LHCN-M2 (cell line): Measurements from ENCODE around the gene ADARB2. TPM values are rescaled to one million over a fixed set of nuclear protein-coding genes. Genes with fewer than 3 reads are reported as not detected.

Source experiments
- DNase-seq: peaks from one replicate; pipeline ENCODE4 v3.0.0-alpha.2; 2012; ENCODE audit warnings: low read depth
- total RNA-seq: library from RNA; depleted of rRNA; stranded (reverse); fragments of >200 nt; gene quantifications from 2 replicates; pipeline ENCODE4 v1.2.3, GENCODE V29; 2014

The ADARB2 gene
- total RNA-seq, 1 experiment from 2014 or later = 0.11 TPM

- DNase-seq = no peak
These were observed 967 bp downstream of the ADARB2 start for GRCh38 chr10:1736144-1736971.

DNA sequence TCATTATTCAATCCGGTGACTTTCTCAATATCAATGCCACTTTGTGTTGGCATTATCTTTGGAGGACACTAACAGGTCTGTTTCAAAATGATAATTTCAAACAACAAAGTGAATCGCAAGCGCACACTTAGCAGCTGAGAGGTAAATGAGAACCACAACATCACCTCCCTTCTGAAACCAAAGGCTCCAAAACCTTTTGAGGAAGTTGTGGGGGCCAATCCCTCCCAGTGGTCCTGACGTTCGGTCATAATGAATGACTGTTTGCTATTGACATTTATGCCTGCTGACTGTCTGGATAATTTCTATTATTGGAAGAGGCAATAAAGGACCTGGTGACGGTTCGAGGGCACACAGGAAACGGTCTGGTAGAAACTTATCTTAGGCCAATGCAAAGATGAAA is 1.8 kb downstream of the ADARB2 start:
- DNase-seq = no peak

DNA sequence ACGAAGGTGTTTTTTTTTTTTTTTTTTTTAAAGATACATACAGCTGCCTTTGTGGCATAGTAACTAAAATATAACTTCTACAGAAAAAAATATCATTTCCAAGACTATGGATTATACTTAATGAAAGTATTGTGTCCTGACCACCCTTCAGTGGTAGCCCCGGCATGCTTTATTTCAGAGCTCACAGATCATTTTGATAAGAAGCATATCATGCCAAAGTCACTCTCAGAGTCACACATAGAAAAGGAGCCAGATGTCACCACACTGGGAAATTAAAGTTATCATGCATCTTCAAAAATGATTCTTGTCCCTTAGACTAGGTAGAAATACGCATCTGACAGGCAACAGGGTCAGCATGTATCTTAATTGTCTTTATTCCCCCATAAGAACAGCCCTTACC is 3.0 kb downstream of the ADARB2 start:
- no peak for DNase-seq

- no peak for DNase-seq
These were observed 3.6 kb downstream of the ADARB2 start for GRCh38 chr10:1733720-1734119.

DNA sequence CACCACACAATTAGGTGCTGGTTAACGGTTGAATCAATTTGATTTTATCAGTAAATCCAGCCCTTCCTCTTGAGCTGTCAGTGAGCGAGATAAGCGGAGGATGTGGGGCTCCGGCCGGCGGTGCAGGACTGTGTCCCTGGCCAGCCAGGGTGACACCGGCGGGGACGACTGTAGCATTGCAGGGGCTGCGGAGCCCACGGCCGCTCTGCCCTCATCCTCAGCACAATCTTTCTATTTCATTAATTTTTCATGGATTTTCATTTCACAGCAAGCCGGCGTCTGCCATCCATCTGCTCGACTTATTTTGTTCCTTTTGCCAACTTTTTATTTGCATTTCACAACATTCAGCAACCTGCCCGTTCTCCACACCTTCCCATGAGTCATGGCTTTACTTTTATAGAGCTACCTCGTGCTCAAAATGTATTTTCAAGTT is 4.7 kb downstream of the ADARB2 start:
- DNase-seq = no peak

GRCh38 chr10:1731592-1731991 is 5.7 kb downstream of the ADARB2 start:
- DNase-seq = no peak

DNA sequence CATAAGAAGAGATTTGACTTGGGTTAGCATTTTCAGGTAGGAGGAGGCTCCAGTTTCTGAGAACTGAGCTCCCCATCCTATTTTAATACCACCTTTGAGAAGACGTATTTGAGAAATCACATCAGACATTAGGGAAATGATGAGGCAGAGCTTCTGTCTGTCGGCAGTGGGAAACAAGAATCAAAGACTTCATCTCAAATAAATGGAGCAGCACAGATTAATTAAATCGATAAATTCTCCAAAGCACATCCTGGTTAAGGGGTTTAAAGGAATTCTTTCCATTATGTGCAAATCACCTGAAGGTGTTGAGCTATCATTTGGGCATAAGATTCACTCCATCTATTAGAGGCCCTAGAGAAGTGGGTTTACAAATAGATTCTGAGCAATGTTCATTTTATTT is 7.6 kb downstream of the ADARB2 start:
- no peak for DNase-seq

GRCh38 chr10:1726861-1727260 is 10.5 kb downstream of the ADARB2 start:
- no peak for DNase-seq

DNA sequence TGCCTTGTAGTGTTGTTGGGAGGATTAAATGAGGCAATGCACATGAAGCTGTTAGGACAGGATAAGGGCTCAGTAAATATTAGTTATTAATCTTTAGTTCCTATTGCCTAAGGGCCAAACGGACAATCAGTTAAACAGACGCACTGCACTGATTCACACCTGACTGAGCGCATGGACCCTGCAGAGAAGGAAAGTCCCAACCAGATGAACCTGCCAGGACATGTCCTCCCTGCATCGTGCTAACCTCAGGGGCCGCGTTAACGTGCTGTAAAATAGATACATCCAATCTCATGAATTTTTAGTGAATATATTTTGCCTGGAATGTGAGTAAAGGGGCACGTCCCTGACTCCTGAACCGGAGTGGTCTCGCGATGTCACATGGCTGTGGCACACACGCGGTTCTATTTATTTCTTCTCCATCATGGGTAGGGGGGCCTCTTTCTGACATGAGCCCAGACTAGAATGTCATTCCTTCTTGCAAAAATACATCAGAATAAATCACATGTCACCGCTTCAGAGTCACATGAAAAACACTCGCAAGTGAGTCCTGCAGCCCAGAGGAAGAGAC is 12.3 kb downstream of the ADARB2 start:
- no peak for DNase-seq

GRCh38 chr10:1716839-1717238 is 20.5 kb downstream of the ADARB2 start:
- DNase-seq = no peak

DNA sequence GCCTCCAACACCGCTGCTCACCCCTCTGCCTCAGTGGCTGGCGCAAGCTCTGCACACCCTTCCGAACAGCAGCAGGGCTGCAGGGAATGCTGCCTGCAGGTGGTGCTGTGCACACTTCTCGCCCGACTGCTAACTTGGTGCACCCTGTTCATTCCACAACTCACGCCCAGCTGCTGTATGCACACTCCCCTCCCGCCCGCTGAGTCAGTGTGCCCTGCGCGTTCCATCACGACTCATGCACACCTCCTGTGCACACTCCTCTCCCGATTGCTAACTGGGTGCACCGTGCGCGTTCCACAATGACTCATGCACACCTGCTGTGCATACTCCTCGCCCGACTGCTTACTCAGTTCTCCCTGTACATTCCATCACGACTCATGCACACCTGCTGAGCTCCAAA is 21.5 kb downstream of the ADARB2 start:
- no peak for DNase-seq

GRCh38 chr10:1712944-1713671 is 24.2 kb downstream of the ADARB2 start:
- DNase-seq = no peak

GRCh38 chr10:1712314-1712713 is 25.0 kb downstream of the ADARB2 start:
- no peak for DNase-seq

DNA sequence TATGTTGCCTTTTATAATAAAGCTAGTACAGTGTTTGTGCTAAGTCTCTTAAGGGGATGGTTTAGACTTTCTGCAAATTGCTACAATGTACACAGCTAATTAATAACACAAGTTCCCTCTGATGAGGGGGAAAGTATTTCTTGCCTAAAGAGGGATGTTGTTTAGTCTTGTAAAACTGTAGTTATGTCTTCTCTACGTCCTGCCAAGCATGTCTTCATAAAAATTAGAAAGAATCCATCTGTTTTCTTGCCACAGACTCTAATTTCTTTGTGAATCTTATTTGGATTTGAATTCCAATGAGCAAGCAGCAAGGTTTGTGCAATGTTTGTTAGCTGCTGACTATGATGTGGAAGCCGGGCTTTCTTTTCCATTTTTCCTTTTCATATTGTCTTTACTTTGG is 28.2 kb downstream of the ADARB2 start:
- no peak for DNase-seq

DNA sequence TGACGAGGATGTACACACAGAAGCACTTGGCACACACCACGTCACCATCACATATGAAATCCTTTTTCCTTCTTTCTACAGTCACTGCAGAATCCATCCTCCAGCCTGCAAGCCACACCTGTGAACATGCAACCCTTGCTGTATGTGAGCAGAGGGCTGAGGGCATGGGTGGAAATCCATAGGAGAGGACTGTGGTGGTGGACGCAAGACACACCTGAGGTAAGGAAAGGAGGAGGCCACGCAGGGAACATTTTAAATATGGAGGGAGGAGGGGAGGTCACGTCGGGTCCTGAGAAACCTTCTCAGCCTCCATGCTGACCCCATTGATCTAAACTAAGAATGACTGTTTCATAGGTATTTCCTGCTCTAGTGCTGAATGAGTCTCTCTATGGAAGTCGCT is 28.6 kb downstream of the ADARB2 start:
- no peak for DNase-seq

DNA sequence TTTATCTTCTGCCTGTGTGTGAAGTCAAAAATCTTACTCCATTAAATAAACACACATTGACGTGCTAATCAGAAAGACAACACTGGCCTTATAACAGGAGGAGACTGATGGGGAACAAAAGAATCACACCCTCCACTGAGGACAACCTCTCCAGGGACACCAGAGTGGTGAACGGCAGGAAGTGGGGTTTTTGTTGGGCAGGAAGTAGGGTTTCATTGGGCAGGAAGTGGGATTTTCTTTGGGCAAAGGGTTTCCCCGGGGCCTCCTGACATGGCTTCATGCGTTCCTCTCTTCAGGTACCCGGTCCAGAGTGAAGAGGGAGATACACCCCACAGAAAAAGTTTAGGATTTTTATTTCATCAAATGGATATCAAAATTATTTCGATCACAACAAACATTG is 30.6 kb downstream of the ADARB2 start:
- no peak for DNase-seq

DNA sequence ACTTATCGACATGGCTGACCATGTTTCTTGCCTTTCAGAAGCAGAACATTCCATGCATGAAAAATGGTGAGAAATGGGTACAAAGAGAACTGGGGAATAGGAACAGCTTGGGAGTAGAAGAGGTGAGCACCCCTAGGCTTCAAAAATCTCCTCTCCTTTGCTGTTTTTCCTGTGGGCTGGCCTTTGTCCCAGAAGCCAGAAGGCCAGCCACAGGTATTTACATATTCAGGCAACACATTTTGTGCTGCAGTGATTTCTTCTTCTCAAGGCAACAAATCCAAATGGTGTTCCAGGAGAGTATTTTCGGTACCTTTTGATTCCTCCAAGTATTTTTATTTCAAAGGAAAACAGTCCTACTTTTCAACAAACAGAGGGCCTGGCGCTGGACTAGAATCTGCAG is 31.1 kb downstream of the ADARB2 start:
- no peak for DNase-seq

- no peak for DNase-seq
These were observed 39.1 kb downstream of the ADARB2 start for GRCh38 chr10:1698185-1698584.

GRCh38 chr10:1696106-1696505 is 41.2 kb downstream of the ADARB2 start:
- no peak for DNase-seq

- no peak for DNase-seq
These were observed 47.2 kb downstream of the ADARB2 start for GRCh38 chr10:1690086-1690485.

DNA sequence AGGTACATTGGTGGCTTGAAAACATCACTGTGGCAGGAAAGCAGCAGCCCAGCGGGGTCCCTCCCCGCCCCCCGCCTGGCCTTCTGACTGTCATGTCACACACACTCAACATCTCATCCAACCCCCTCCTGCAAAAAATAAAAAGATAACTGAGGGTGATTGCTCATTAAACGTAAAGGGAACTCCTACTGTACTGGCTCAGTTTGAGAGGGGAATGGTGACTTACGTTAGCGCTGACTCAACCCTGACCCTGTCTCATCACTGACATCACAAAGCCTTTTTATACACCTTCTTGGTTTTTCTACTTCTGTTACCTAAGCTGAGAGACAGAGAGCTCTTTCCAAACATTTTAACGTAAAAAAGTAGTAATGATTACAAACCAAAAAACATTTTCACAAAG is 48.8 kb downstream of the ADARB2 start:
- no peak for DNase-seq

DNA sequence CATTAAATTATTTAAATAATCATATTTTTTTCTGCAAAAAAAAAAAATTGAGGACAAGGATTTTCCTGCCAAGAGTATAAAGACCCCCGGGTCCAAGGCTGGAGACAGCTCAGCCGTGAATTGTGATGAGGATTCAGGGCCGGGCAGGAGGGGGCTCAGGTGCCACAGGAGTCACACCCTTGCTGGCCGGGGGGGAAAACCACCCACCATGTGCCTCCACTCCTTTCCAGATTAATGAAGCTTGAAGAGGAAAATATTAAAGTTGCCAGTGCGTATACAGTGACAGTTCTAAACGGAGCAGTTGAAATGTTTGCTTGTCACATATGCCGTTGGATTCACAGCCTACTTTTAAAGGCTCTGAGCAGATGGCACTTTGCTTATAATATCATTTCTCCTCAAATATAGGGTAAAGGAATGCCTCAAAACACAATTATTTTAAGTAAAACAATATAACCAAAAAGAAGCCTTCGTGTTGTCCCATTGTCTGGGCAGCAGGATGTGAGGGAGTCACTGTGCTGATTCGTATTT is 49.6 kb downstream of the ADARB2 start:
- no peak for DNase-seq

GRCh38 chr10:1687190-1687589 is 50.1 kb downstream of the ADARB2 start:
- no peak for DNase-seq
